Raji (cell line): ENCODE results near the gene ANXA6.

Experiments
- POLR2A ChIP-seq: IDR thresholded peaks from 2 replicates; pipeline ENCODE4 v1.6.1; 2011; ENCODE audit warnings: low read depth, low read length, control low read depth; ENCODE audit not compliant: insufficient read depth

ANXA6 gene

GRCh38 chr5:151183456-151184245 lies 26.1 kb upstream of the ANXA6 start:
- no peak for TF ChIP-seq POLR2A

GRCh38 chr5:151182976-151183375 lies 25.4 kb upstream of the ANXA6 start:
- no peak for TF ChIP-seq POLR2A

GRCh38 chr5:151182524-151182900 lies 24.9 kb upstream of the ANXA6 start:
- no peak for TF ChIP-seq POLR2A

GRCh38 chr5:151181818-151182523 lies 24.4 kb upstream of the ANXA6 start:
- TF ChIP-seq POLR2A = no peak

- TF ChIP-seq POLR2A = no peak
Observed at GRCh38 chr5:151180291-151180690, 22.7 kb upstream of the ANXA6 start.

GRCh38 chr5:151179489-151179840 lies 21.9 kb upstream of the ANXA6 start:
- TF ChIP-seq POLR2A = no peak

GRCh38 chr5:151178777-151179488 lies 21.4 kb upstream of the ANXA6 start:
- TF ChIP-seq POLR2A = no peak

GRCh38 chr5:151178372-151178771 lies 20.8 kb upstream of the ANXA6 start:
- no peak for TF ChIP-seq POLR2A

- no peak for TF ChIP-seq POLR2A
Observed at GRCh38 chr5:151174612-151175101, 17.1 kb upstream of the ANXA6 start.

- no peak for TF ChIP-seq POLR2A
Observed at GRCh38 chr5:151173711-151174611, 16.4 kb upstream of the ANXA6 start.

GRCh38 chr5:151171529-151171928 lies 13.9 kb upstream of the ANXA6 start:
- no peak for TF ChIP-seq POLR2A

- no peak for TF ChIP-seq POLR2A
Observed at GRCh38 chr5:151168602-151169344, 11.2 kb upstream of the ANXA6 start.

GRCh38 chr5:151167022-151167421 lies 9.4 kb upstream of the ANXA6 start:
- no peak for TF ChIP-seq POLR2A
